Measurements from ENCODE around the gene ITGA1.

GRCh38 chr5:52867809-52868208 is 80.1 kb downstream of the ITGA1 start:
- no peak for TF ChIP-seq CTCF (IDR thresholded peaks at IDR 0.05)
- TF ChIP-seq EZH2 (IDR thresholded peaks at IDR 0.05; ENCODE audit: borderline replicate concordance, insufficient read depth, low read depth, low read length, poor library complexity, severe bottlenecking): no peak

All from B cell (primary cell).